Left ventricle myocardium superior (tissue), 1 donor: ENCODE results near the gene ANG. TPM values are rescaled to one million over a fixed set of nuclear protein-coding genes. Genes with fewer than 3 reads are reported as not detected.
"Not testable (repeated sequence)": the region's sequence is repeated elsewhere in the genome, so short reads cannot be mapped to it uniquely, and the experiment has no call there.

ENCODE experiments used
- ATAC-seq: fragments of 200-7000 bp; cut with Tn5 transposase; one replicate; pipeline ENCODE4 v1.9.1; 2020; ENCODE audit warnings: mild to moderate bottlenecking, moderate library complexity
- DNase-seq: peaks from one replicate; pipeline ENCODE4 v3.0.0-alpha.2; 2020
- intact Hi-C: fragments of 100-400 bp; cut with micrococcal nuclease; formaldehyde crosslinking; loops from one replicate; pipeline ENCODE4 v1.11.0; 2022
- long read RNA-seq: library from polyadenylated mRNA; unstranded; transcript quantifications from one replicate; pipeline ENCODE4 v2.0.0, GENCODE V29; 2021
- total RNA-seq: library from RNA; stranded (reverse); fragmentation: NEBNext Ultra II Directional; extraction: Animal tissue kit (Norgen Biotek cat#: 25700); gene quantifications from one replicate; pipeline ENCODE4 v1.2.1, GENCODE V29; 2021
- donor health status: DM: no; HTN: yes; CAD: no; lungs with severe emphysema.

The ANG gene
- total RNA-seq: 4.0 TPM
- long read RNA-seq, partial matches to known transcripts: 0 of 1 reads
- long read RNA-seq, other reads (novel, unspliced or antisense): 0 of 1 reads

GRCh38 chr14:20688167-20688839 lies at the start of gene ANG:
Gene ANG (plus strand): TSS chr14:20688764. CDS start chr14:20693565, 4,801 bp downstream.
- intact Hi-C loops: no loop called here
- ATAC-seq (no peak), DNase-seq (no peak)

- ATAC-seq: no peak
- DNase-seq: no peak
- intact Hi-C loops: no loop called here
These were observed 47.0 kb upstream of the ANG start, which contains the start of gene OR6S1 for GRCh38 chr14:20641591-20641990. Gene OR6S1 (minus strand): TSS chr14:20641691. CDS start chr14:20641691, 0 bp downstream.

- no peak for DNase-seq
- ATAC-seq: no peak
- intact Hi-C loops: no loop called here
These were observed 46.4 kb upstream of the ANG start for GRCh38 chr14:20642182-20642581.

GRCh38 chr14:20642755-20643154 lies 45.8 kb upstream of the ANG start:
- ATAC-seq, intact Hi-C loops, DNase-seq: not testable (repeated sequence)

- ATAC-seq (no peak), DNase-seq (no peak)
- intact Hi-C loops: no loop called here
These were observed 44.0 kb upstream of the ANG start for GRCh38 chr14:20644520-20644919.

- no peak for ATAC-seq
- DNase-seq: no peak
- intact Hi-C loops: no loop called here
These were observed 43.1 kb upstream of the ANG start for GRCh38 chr14:20645481-20645880.

- intact Hi-C loops: no loop called here
- ATAC-seq (no peak), DNase-seq (no peak)
These were observed 35.3 kb upstream of the ANG start for GRCh38 chr14:20652996-20653975.

GRCh38 chr14:20655851-20656250 lies 32.7 kb upstream of the ANG start:
- no peak for ATAC-seq
- no peak for DNase-seq
- intact Hi-C loops: no loop called here

GRCh38 chr14:20656274-20656673 lies 32.3 kb upstream of the ANG start:
- no peak for ATAC-seq
- intact Hi-C loops: no loop called here

GRCh38 chr14:20657216-20658211 lies 31.1 kb upstream of the ANG start:
- no peak for DNase-seq
- no peak for ATAC-seq
- intact Hi-C loops: no loop called here

More at GRCh38 chr14:20656274-20656673, 32.3 kb upstream of the ANG start:
- DNase-seq: no peak

GRCh38 chr14:20658246-20658645 lies 30.3 kb upstream of the ANG start:
- no peak for DNase-seq
- ATAC-seq: no peak
- intact Hi-C loops: no loop called here

GRCh38 chr14:20659336-20659735 lies 29.2 kb upstream of the ANG start:
- intact Hi-C loops: no loop called here
- no peak for DNase-seq
- ATAC-seq: no peak

GRCh38 chr14:20659813-20660395 lies 28.7 kb upstream of the ANG start:
- ATAC-seq: no peak
- intact Hi-C loops: no loop called here
- DNase-seq: no peak

GRCh38 chr14:20661197-20661596 lies 27.4 kb upstream of the ANG start:
- no peak for ATAC-seq
- DNase-seq: no peak
- intact Hi-C loops: no loop called here

GRCh38 chr14:20662968-20663732 lies 25.4 kb upstream of the ANG start:
- intact Hi-C loops: no loop called here
- ATAC-seq: peak; percentile 53
- DNase-seq: peak; percentile 50

- intact Hi-C loops, DNase-seq, ATAC-seq: not testable (repeated sequence)
These were observed 22.1 kb upstream of the ANG start for GRCh38 chr14:20666400-20666961.

- intact Hi-C loops: no loop called here
- DNase-seq: no peak
- ATAC-seq: no peak
These were observed 20.6 kb upstream of the ANG start for GRCh38 chr14:20667957-20668356.
